Tongue (tissue), 2 donors: Measurements from ENCODE around the gene TMEM190. TPM values are rescaled to one million over a fixed set of nuclear protein-coding genes. Genes with fewer than 3 reads are reported as not detected.
"Not testable (repeated sequence)": the region's sequence is repeated elsewhere in the genome, so short reads cannot be mapped to it uniquely, and the experiment has no call there.

Source experiments
- DNase-seq: peaks from one replicate; pipeline ENCODE4 v3.0.0-alpha.2; 2015
- total RNA-seq: library from RNA; depleted of rRNA; stranded (reverse); fragments of >200 nt; gene quantifications from one replicate; pipeline ENCODE4 v1.2.3, GENCODE V29; 2014

Gene TMEM190
- total RNA-seq, 1 donor from 2014 or later = not detected

GRCh38 chr19:55391702-55392615 lies 15.3 kb downstream of the TMEM190 start:
- DNase-seq = no peak

DNA sequence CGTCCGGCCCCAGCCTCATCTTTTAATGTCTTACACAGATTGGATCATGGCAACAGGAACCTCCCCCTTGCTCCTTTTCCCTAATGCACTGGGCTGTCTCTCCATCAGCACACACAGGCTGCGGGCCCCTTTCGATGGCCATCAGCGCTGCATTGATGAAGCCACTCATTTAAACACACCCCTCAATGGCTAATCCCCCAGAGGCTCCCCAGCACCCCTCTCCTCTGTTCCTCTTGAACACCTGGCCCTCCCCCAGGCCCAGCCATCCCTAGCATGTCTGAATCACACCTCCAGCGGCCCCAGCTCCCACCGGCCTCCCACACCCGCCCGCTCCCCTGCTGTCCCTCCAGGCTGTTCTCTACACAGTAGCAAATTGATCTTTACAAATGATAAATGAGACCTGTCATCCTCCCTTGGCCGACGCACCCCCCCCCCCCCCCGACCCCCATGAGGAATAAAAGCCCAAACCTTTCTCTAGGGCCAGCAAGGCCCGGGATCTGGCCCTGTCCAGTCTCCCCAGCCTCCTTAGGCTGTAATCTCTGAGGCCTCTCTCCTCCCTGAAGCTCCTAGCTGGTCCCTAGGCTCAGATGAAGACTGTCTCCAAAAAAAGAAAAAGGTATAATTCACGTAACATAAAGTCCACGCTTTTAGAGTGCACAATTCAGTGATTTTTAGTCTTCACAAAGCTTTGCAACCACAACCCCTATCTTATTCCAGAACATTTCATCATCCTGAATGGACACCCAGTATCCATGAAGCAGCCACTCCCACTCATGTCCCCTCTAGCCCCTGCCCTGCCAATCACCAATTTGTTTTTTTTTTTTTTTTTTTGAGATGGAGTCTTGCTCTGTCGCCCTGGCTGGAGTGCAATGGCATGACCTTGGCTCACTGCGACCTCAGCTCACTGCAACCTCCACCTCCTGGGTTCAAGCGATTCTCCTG lies 16.5 kb downstream of the TMEM190 start:
- DNase-seq = no peak

DNA sequence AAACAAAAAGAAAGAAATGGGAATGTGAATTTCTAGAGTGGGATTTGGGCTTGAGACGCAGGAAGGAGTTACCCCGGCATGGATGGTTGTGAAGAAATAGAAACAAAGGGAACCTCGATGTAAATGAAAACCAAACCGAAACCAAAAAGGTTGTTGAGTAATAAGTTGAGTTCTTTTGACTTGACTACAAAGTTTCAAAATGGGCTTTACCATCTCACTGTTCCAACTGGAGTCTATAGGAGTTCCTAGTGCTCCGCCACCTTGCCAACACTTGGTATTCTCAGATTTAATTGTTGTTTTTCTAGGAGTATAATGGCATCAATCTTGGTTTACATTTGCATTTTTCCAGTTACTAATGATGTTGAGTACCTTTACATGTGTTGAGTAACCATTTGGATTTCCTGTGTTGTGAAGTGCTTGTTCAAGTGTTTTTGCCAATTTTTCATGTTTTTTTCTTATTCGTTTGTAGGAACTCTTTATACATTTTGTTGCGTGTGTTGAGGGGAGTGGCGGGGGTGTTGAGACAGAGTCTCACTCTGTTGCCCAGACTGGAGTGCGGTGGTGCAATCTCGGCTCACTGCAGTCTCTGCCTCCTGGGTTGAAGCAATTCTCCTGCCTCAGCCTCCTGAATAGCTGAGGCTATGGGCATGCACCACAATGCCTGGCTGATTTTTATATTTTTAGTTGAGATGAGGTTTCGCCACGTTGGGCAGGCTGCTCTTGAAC lies 21.7 kb downstream of the TMEM190 start:
- DNase-seq = no peak

DNA sequence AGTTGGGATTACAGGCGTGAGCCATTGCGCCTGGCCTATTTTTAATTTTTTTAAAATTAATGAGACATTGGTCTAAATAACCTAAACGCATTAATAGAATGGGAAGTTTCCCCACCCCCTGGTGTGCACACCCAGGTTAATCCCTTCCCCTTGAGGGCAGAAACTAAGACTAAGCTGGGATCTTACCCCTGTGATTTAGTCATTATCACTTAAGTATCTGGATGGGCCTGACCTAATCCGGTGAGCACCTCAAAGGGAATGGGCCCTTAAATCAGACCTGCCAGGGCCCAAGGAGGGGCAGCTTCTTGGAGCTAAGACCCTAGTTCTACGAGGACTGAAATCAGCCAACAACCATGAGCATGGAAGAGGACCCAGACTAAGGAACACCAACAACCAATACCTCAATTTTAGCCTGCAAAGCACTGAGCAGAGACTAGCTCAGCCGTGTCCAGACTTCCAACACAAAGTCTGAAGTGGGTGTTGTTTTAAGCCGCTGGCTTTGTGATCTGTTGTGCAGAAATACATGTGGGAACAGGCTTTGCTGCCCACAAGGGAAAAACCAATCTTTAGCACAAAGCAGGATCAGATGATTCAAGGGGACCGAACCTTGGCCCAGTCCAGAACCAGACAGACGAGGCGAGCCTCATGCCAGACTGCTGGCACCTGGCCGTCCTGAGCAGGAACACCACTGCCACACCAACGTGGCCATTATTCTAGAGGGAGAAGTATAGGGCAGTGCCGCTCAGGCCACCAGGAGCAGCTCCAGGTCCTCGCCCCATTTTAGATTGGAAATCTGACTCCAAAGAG lies 23.9 kb downstream of the TMEM190 start:
- no peak for DNase-seq

DNA sequence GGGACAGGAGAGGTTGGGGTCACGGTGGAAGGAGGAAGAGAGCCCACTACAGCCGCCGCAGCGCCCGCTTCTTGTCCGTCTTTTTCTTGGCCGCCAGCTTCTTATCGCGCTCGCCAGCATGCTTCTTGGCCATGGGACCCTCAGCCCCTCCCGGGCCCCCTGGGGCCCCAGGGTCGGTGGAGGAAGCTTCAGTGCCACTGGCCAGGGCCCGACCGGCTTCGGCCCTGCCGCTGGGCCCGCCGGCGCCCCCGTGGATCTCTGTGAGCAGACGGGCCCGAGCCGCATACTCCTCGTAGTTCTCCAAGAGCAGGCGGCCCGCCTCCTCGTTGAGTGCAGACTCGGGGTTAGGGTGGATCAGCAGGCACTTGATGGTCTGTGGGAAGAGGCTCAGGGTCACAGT lies 24.8 kb downstream of the TMEM190 start:
- not testable (repeated sequence) for DNase-seq

GRCh38 chr19:55402509-55402908 lies 25.9 kb downstream of the TMEM190 start:
- no peak for DNase-seq

DNA sequence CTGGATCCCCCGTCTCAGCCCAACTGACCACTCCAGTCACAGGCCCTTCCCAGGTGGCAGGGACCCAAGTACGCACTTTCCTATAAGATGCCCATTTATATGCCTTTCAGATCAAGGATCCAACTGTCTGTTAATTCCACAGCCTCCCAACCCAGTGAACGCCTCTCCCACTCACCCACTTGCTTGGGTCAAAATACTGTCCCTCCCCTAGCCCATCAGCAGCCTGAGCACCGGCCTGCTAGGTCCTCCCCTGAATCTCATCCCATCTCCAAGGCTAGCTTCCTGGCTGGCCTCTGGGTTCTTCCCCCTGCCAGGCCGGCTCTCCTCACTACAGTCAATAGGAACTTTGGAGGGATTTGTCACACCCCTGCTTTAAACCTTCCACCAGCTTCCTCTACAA lies 29.0 kb downstream of the TMEM190 start:
- DNase-seq = no peak

DNA sequence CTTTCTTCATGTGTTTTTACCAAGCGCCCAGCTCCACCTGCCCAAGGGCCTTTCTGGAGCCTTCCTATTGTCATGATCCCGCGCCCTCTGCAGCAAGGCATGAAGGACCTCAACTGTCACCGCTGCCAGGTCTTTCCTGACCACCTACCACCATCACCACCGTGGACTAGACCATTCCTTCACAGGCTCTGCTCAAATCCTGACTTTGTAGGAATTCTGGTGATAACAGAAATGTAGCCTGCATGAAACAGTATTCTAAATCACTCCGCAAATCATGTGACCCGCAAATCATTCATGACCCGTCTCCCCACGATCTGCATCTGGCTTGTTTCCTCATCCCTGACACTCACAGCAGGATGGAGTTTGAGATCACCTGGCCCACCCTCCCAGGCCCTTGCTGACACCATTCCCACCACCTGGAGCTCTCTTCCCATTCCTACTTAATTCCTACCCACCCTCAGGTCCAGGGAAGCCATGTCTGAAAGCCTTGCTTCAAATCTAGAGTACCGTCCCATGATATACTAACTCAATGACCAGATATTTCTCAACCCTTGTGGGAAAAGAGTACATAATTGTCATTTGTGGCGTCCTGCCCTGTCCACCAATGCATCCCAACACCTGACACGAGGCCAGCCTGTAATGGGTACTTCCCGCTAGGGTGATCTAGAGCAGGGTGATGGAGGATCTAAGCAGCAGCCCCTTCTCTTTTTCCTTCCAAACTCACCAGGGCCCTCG lies 29.6 kb downstream of the TMEM190 start:
- DNase-seq = no peak

GRCh38 chr19:55406826-55407549 lies 30.4 kb downstream of the TMEM190 start:
- peak; percentile 37 for DNase-seq

DNA sequence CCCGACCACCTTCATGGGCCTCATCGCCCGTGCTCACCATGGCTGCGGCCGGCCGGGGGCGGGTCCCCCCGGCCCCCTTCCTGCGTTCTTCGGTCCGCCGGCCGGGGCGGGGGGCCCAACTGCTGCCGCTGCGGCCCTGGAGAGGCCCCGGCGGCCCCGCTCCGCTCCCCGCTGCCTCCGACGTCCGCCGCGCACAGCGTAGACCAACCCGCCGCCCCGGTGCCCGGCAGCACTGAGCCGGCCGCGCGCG lies 30.8 kb downstream of the TMEM190 start, which contains the start of gene UBE2S:
Gene UBE2S, minus strand, starts transcription at position 239 of the 250 bp plus-strand sequence. Its CDS starts 199 bp downstream, at position 40.
- DNase-seq = not testable (repeated sequence)

DNA sequence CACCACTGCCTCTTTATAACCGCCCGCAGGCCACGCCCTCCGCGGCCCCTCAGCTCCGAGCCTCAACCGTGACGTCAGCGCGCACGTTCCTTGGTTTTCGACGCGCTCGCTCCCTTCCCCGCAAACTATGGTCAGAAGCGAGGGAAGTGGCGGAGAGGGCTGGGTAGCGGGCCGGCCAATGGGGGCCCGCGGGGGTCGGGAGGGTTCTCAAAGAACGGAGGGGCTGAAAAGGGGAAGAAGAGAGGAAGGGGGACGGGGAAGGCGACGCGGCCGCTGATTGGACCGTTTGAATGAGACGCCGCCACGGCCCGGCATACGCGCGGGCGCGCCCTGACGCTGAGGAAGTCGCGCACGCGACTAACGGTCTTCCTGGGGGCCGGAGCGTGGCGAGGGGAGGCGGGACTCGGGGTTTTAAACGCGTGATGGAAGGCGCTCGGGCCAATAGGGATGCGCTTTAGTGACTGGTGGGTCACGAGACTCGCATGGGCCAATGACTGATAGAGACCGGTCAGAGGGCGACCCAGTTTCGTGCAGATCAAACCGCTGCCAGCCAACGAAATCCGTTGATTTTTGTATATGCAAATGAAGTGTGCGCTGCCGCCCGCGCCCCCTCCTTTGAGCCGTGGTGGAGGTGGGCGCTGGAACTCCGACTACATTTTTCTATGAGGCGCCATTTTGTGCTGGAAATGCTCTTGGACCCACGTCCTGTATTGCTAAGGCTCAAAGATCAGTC lies 31.3 kb downstream of the TMEM190 start:
- DNase-seq = peak; percentile 100

DNA sequence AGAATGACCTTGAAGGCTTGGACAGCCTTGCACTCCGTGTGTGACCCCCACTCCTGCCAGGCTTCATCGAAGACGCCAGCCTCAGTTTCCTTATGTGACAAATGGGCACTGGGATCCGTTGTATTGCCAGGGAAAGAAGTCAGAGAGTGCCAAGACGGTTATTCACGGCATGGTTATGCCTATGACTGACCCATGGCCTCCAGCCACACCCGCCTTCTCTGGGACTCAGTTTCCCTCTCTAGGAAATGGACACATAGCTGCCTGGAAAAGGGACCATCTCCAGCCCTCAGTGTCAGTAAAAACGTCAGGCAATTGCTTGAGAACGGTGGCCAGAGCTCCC lies 31.9 kb downstream of the TMEM190 start:
- no peak for DNase-seq

DNA sequence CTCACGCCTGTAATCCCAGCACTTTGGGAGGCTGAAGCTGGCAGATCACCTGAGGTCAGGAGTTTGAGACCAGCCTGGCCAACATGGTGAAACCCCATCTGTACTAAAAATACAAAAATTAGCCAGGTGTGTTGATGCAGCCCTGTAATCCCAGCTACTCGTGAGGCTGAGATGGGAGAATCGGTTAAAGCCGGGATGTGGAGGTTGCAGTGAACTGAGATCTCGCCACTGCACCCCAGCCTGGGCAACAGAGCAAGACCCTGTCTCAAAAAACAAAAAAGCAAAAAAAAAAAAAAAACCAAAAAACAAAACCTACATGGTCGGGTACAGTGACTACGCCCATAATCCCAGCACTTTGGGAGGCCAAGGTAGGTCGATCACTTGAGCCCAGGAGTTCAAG lies 32.6 kb downstream of the TMEM190 start:
- not testable (repeated sequence) for DNase-seq

GRCh38 chr19:55410168-55410567 lies 33.5 kb downstream of the TMEM190 start:
- DNase-seq = no peak

DNA sequence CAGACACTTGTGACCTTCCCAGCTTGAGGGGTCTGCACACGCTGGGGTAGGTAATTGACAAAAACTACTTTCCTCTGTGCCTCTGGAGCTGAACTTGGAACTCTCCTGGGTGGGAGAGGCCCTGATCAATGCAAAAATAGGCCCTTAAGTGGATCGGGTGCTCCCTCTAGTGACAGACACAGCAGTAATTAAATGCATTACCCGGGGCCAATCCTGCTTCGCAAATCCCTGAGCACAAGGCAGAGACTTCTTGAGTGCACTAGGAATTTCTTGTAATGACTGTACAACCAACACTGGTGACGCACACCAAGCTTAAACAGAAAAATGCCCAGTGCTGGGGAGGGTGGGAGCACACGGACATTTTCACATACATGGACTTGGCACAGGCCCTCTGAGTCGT lies 41.6 kb downstream of the TMEM190 start:
- peak; percentile 89 for DNase-seq

GRCh38 chr19:55419103-55419502 lies 42.5 kb downstream of the TMEM190 start:
- no peak for DNase-seq

GRCh38 chr19:55419624-55420236 lies 43.1 kb downstream of the TMEM190 start:
- DNase-seq = no peak

- not testable (repeated sequence) for DNase-seq
Observed at GRCh38 chr19:55421281-55421680, 44.7 kb downstream of the TMEM190 start.
